H9 (cell line): ENCODE measurements around the gene NRXN3. TPM values are rescaled to one million over a fixed set of nuclear protein-coding genes. Genes with fewer than 3 reads are reported as not detected.

Source experiments
- DNase-seq: peaks from one replicate; pipeline ENCODE4 v3.0.0-alpha.2; 2017
- H2AFZ ChIP-seq: one replicate; pipeline ENCODE4 v1.6.1; 2013; ENCODE audit warnings: mild to moderate bottlenecking, low read length, control low read depth, moderate library complexity
- H2AK5ac ChIP-seq: 2 replicates; pipeline ENCODE4 v1.6.1; 2013; ENCODE audit warnings: low read length, control low read depth, mixed read lengths; ENCODE audit not compliant: insufficient read length
- H2BK120ac ChIP-seq: one replicate; pipeline ENCODE4 v1.6.1; 2013; ENCODE audit warnings: low read depth, mild to moderate bottlenecking, low read length, control low read depth, inconsistent platforms; ENCODE audit not compliant: poor library complexity, severe bottlenecking
- H2BK12ac ChIP-seq: 2 replicates; pipeline ENCODE4 v1.6.1; 2013; ENCODE audit warnings: low read length, control low read depth, mixed read lengths, low read depth; ENCODE audit not compliant: insufficient read length
- H2BK15ac ChIP-seq: 2 replicates; pipeline ENCODE4 v1.6.1; 2013; ENCODE audit warnings: low read depth, low read length, control low read depth
- H2BK20ac ChIP-seq: one replicate; pipeline ENCODE4 v1.6.1; 2013; ENCODE audit warnings: low read depth, mild to moderate bottlenecking, low read length, control low read depth, inconsistent platforms; ENCODE audit not compliant: poor library complexity, severe bottlenecking
- H2BK5ac ChIP-seq: 2 replicates; pipeline ENCODE4 v1.6.1; 2013; ENCODE audit warnings: low read length, control low read depth, mixed read lengths; ENCODE audit not compliant: insufficient read length
- H3K14ac ChIP-seq: 2 replicates; pipeline ENCODE4 v1.6.1; 2013; ENCODE audit warnings: low read length, control low read depth; ENCODE audit not compliant: insufficient read depth
- H3K18ac ChIP-seq: 2 replicates; pipeline ENCODE4 v1.6.1; 2013; ENCODE audit warnings: low read depth, mild to moderate bottlenecking, mixed read lengths, low read length, control low read depth; ENCODE audit not compliant: insufficient read length
- H3K23ac ChIP-seq: 2 replicates; pipeline ENCODE4 v1.6.1; 2013; ENCODE audit warnings: low read length, control low read depth, mixed read lengths, low read depth; ENCODE audit not compliant: insufficient read length
- H3K23me2 ChIP-seq: 2 replicates; pipeline ENCODE4 v1.6.1; 2013; ENCODE audit warnings: low read depth, mild to moderate bottlenecking, mixed read lengths, low read length, control low read depth; ENCODE audit not compliant: insufficient read length, poor library complexity, severe bottlenecking
- H3K27ac ChIP-seq: 2 replicates; pipeline ENCODE4 v1.5.1; 2013; ENCODE audit warnings: low read length, control low read depth, mixed read lengths, low read depth; ENCODE audit not compliant: insufficient read length
- H3K27me3 ChIP-seq: 2 replicates; pipeline ENCODE4 v1.6.1; 2013; ENCODE audit warnings: low read length, control low read depth, inconsistent platforms; ENCODE audit not compliant: insufficient read depth
- H3K4ac ChIP-seq: 2 replicates; pipeline ENCODE4 v1.6.1; 2013; ENCODE audit warnings: low read depth, mild to moderate bottlenecking, control low read depth, inconsistent platforms, low read length, moderate library complexity
- H3K4me1 ChIP-seq: 2 replicates; pipeline ENCODE4 v1.6.1; 2013; ENCODE audit warnings: low read length, control low read depth, inconsistent platforms; ENCODE audit not compliant: insufficient read depth
- H3K4me2 ChIP-seq: 2 replicates; pipeline ENCODE4 v1.6.1; 2013; ENCODE audit warnings: low read length, control low read depth, mixed read lengths; ENCODE audit not compliant: insufficient read length, insufficient read depth
- H3K56ac ChIP-seq: 2 replicates; pipeline ENCODE4 v1.6.1; 2013; ENCODE audit warnings: low read depth, mild to moderate bottlenecking, mixed read lengths, low read length, control low read depth; ENCODE audit not compliant: insufficient read length
- H3K79me1 ChIP-seq: 2 replicates; pipeline ENCODE4 v1.6.1; 2013; ENCODE audit warnings: low read depth, mild to moderate bottlenecking, moderate library complexity, low read length, control low read depth, inconsistent platforms; ENCODE audit not compliant: insufficient read depth, poor library complexity, severe bottlenecking
- H3K79me2 ChIP-seq: 2 replicates; pipeline ENCODE4 v1.6.1; 2013; ENCODE audit warnings: low read length, control low read depth, inconsistent platforms; ENCODE audit not compliant: insufficient read depth
- H3K9ac ChIP-seq: 2 replicates; pipeline ENCODE4 v1.6.1; 2013; ENCODE audit warnings: low read length, control low read depth, mixed read lengths; ENCODE audit not compliant: insufficient read length; ENCODE audit errors: extremely low read depth
- H3K9me3 ChIP-seq: one replicate; pipeline ENCODE4 v1.6.1; 2013; ENCODE audit warnings: low read depth, low read length, inconsistent platforms; ENCODE audit not compliant: control insufficient read depth
- H3T11ph ChIP-seq: one replicate; pipeline ENCODE4 v1.6.1; 2013; ENCODE audit warnings: mild to moderate bottlenecking, low read length, control low read depth, inconsistent platforms
- H4K20me1 ChIP-seq: one replicate; pipeline ENCODE4 v1.6.1; 2013; ENCODE audit not compliant: control insufficient read depth, insufficient read length, insufficient read depth
- H4K5ac ChIP-seq: 2 replicates; pipeline ENCODE4 v1.6.1; 2013; ENCODE audit warnings: low read depth, mild to moderate bottlenecking, mixed read lengths, low read length, control low read depth; ENCODE audit not compliant: insufficient read length
- H4K8ac ChIP-seq: replicated peaks from 2 replicates; pipeline ENCODE4 v1.6.1; 2013; ENCODE audit warnings: low read length, control low read depth, mixed read lengths, low read depth; ENCODE audit not compliant: insufficient read length
- H4K91ac ChIP-seq: 2 replicates; pipeline ENCODE4 v1.6.1; 2013; ENCODE audit warnings: low read depth, mild to moderate bottlenecking, moderate library complexity, mixed read lengths, low read length, control low read depth; ENCODE audit not compliant: insufficient read length
- H3K27ac Mint-ChIP-seq, 3 experiments: 2 replicates in 2 of 3; 3 replicates in 1 of 3; pipeline ENCODE4 v1.8.0; 2020 to 2021; ENCODE audit warnings: mixed read lengths in 3 of 3, mild to moderate bottlenecking in 1 of 3, moderate library complexity in 1 of 3
- H3K27me3 Mint-ChIP-seq: 2 replicates; pipeline ENCODE4 v1.8.0; 2021; ENCODE audit warnings: low read depth, mild to moderate bottlenecking, moderate library complexity, mixed read lengths
- H3K36me3 Mint-ChIP-seq, 3 experiments: 2 replicates in 2 of 3; 3 replicates in 1 of 3; pipeline ENCODE4 v1.8.0; 2020 to 2021; ENCODE audit warnings: low read depth in 3 of 3, mixed read lengths in 3 of 3; ENCODE audit not compliant: insufficient read depth in 1 of 3
- H3K4me1 Mint-ChIP-seq, 2 experiments: 2 replicates each; pipeline ENCODE4 v1.8.0; 2020; ENCODE audit warnings: mixed read lengths in 2 of 2
- H3K4me3 Mint-ChIP-seq, 2 experiments: 2 replicates in 1 of 2; 3 replicates in 1 of 2; pipeline ENCODE4 v1.8.0; 2020 to 2021; ENCODE audit warnings: mild to moderate bottlenecking in 2 of 2, mixed read lengths in 2 of 2, moderate library complexity in 1 of 2
- H3K9me3 Mint-ChIP-seq, 2 experiments: 2 replicates in 1 of 2; 3 replicates in 1 of 2; pipeline ENCODE4 v1.8.0; 2020; ENCODE audit warnings: mild to moderate bottlenecking in 2 of 2, mixed read lengths in 2 of 2, moderate library complexity in 1 of 2
- WGBS: extraction: QIAGEN DNeasy Blood & Tissue Kit; methylation state at CpG from one replicate; pipeline ENCODE4 v1.1.7; 2013; ENCODE audit warnings: missing lambda C conversion rate, low lambda C conversion rate, mixed read lengths; ENCODE audit not compliant: insufficient read length; ENCODE audit errors: extremely low coverage; 5-methylcytosine and 5-hydroxymethylcytosine counted together
- total RNA-seq: library from RNA; stranded (reverse); gene quantifications from 2 replicates; pipeline ENCODE4 v1.2.1, GENCODE V29; 2021
- TF ChIP-seq, protein P1 (sequence below): fragments of 200-600 bp; sonication (generic); conservative IDR thresholded peaks from 3 replicates; pipeline ENCODE4 v1.8.0; 2021; ENCODE audit warnings: antibody characterized with exemption, mild to moderate bottlenecking

NRXN3 gene
- total RNA-seq, 1 experiment from 2014 or later: 1.8 TPM

GRCh38 chr14:78188882-78189281 lies 18.7 kb downstream of the NRXN3 start:
- Histone ChIP-seq H3K79me1 (no peaks in the 10 kb centered on the region), H2BK12ac (no peak overlapping the region), H3K27me3 (no peaks in the 10 kb centered on the region), H2AK5ac (no peak overlapping the region), H3K18ac (no peak overlapping the region), H3K4me2 (no peak overlapping the region), H3K56ac (no peak overlapping the region), H4K91ac (no peak overlapping the region), H2AFZ (no peak overlapping the region), H3K4ac (no peak overlapping the region), H4K5ac (no peak overlapping the region), H3K9me3 (no peaks in the 10 kb centered on the region), H2BK20ac (no peak overlapping the region), H3K79me2 (no peaks in the 10 kb centered on the region), H3K23me2 (no peaks in the 10 kb centered on the region), H2BK15ac (no peak overlapping the region), H3K4me1 (no peaks in the 10 kb centered on the region), H3K27ac (no peak overlapping the region), H4K8ac (no peak overlapping the region), H4K20me1 (no peaks in the 10 kb centered on the region), H3K9ac (no peak overlapping the region), H3K23ac (no peak overlapping the region), H2BK120ac (no peak overlapping the region), H3T11ph (no peak overlapping the region), H3K14ac (no peak overlapping the region), H2BK5ac (no peak overlapping the region)
- no peak overlapping the region for H3K4me3 Mint-ChIP-seq
- no CpG with 5 or more reads among the region's 3 CpGs for WGBS
- H3K36me3 Mint-ChIP-seq: no peaks in the 10 kb centered on the region; a peak in 1 of 7 replicates
- no peak for DNase-seq
- no peak overlapping the region; a peak in 1 of 7 replicates for H3K27ac Mint-ChIP-seq
- H3K4me1 Mint-ChIP-seq: no peaks in the 10 kb centered on the region
- peaks cover 0 to 3% of the 10 kb centered on the region in 2 experiments; a peak in 1 of 5 replicates for H3K9me3 Mint-ChIP-seq
- TF ChIP-seq, protein P1, sequence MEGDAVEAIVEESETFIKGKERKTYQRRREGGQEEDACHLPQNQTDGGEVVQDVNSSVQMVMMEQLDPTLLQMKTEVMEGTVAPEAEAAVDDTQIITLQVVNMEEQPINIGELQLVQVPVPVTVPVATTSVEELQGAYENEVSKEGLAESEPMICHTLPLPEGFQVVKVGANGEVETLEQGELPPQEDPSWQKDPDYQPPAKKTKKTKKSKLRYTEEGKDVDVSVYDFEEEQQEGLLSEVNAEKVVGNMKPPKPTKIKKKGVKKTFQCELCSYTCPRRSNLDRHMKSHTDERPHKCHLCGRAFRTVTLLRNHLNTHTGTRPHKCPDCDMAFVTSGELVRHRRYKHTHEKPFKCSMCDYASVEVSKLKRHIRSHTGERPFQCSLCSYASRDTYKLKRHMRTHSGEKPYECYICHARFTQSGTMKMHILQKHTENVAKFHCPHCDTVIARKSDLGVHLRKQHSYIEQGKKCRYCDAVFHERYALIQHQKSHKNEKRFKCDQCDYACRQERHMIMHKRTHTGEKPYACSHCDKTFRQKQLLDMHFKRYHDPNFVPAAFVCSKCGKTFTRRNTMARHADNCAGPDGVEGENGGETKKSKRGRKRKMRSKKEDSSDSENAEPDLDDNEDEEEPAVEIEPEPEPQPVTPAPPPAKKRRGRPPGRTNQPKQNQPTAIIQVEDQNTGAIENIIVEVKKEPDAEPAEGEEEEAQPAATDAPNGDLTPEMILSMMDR: no peak
- peaks cover 14% of the 10 kb centered on the region for H3K27me3 Mint-ChIP-seq
